ENCODE data around the gene RAPGEF1. TPM values are rescaled to one million over a fixed set of nuclear protein-coding genes. Genes with fewer than 3 reads are reported as not detected.
A peak's percentile ranks its signal among the peaks of the same experiment; 100 is the strongest.

The RAPGEF1 gene
- total and polyA plus RNA-seq, 12 donors, result 14.5 to 136 (median 49.1) TPM

- Histone ChIP-seq H3K27me3 (no peaks in the 10 kb centered on the region), H3K27ac (peak overlapping the region; percentile 18 to 95 (median 84)), H3K36me3 (replicated peaks in 1 of 2) (peaks cover 0 to 10% of the 10 kb centered on the region in 2 donors), H3K9me3 (replicated peaks in 1 of 3) (no peaks in the 10 kb centered on the region), H3K4me1 (replicated peaks in 1 of 2) (peaks cover 16 to 30% of the 10 kb centered on the region in 2 donors), H3K4me3 (no peak overlapping the region)
- intact Hi-C loops (cut with DNase I), result no loop called here
- 70 to 84% (median 77%) methylated on average over 7 to 15 of the region's 15 CpGs for WGBS, 4 donors
- no peak for TF ChIP-seq POLR2A (IDR thresholded peaks at IDR 0.05)
- TF ChIP-seq CTCF (IDR thresholded peaks at IDR 0.05), result no peak
- DNase-seq, result no peak
Measured at GRCh38 chr9:131630205-131630831, 109.6 kb downstream of the RAPGEF1 start.

GRCh38 chr9:131629825-131630204, 110.1 kb downstream of the RAPGEF1 start:
- Histone ChIP-seq H3K4me1 (replicated peaks in 1 of 2) (peaks cover 13 to 30% of the 10 kb centered on the region in 2 donors), H3K27me3 (no peaks in the 10 kb centered on the region), H3K27ac (peak overlapping the region; percentile 67 to 95 (median 84)), H3K4me3 (no peak overlapping the region), H3K9me3 (replicated peaks in 1 of 3) (no peaks in the 10 kb centered on the region), H3K36me3 (replicated peaks in 1 of 2) (peaks cover 0 to 14% of the 10 kb centered on the region in 2 donors)
- TF ChIP-seq POLR2A (IDR thresholded peaks at IDR 0.05) (peak in 1 of 2 donors; percentile 8), CTCF (IDR thresholded peaks at IDR 0.05) (no peak)
- 64 to 66% (median 65%) methylated on average over 2 to 4 of the region's 4 CpGs for WGBS, 4 donors
- intact Hi-C loops (cut with DNase I), result no loop called here
- peak in 4 of 7 donors; percentile 56 to 66 (median 60) for DNase-seq

- peak overlapping the region; percentile 75 to 95 (median 86) for H3K27ac ChIP-seq
- H3K4me3 ChIP-seq, result no peak overlapping the region
- H3K36me3 ChIP-seq (replicated peaks in 1 of 2), result peaks cover 0 to 18% of the 10 kb centered on the region in 2 donors
- peaks cover 11 to 33% of the 10 kb centered on the region in 2 donors for H3K4me1 ChIP-seq (replicated peaks in 1 of 2)
- no peaks in the 10 kb centered on the region for H3K27me3 ChIP-seq
- no peak for DNase-seq
- intact Hi-C loops (cut with DNase I), result no loop called here
- 81 to 98% (median 91%) methylated on average over 4 of the region's 4 CpGs for WGBS, 4 donors
- TF ChIP-seq POLR2A (IDR thresholded peaks at IDR 0.05), result no peak
- no peak for TF ChIP-seq CTCF (IDR thresholded peaks at IDR 0.05)
- no peaks in the 10 kb centered on the region for H3K9me3 ChIP-seq (replicated peaks in 1 of 3)
Measured at GRCh38 chr9:131629226-131629500, 110.7 kb downstream of the RAPGEF1 start.

GRCh38 chr9:131628459-131629225, 111.2 kb downstream of the RAPGEF1 start:
- 83 to 92% (median 89%) methylated on average over 18 to 19 of the region's 19 CpGs for WGBS, 4 donors
- TF ChIP-seq CTCF (IDR thresholded peaks at IDR 0.05) (no peak), POLR2A (IDR thresholded peaks at IDR 0.05) (no peak)

More at GRCh38 chr9:131628459-131629225, 111.2 kb downstream of the RAPGEF1 start:
- no peak overlapping the region for H3K4me3 ChIP-seq
- H3K27me3 ChIP-seq, result no peaks in the 10 kb centered on the region
- peaks cover 11 to 33% of the 10 kb centered on the region in 2 donors for H3K4me1 ChIP-seq (replicated peaks in 1 of 2)
- no peaks in the 10 kb centered on the region for H3K9me3 ChIP-seq (replicated peaks in 1 of 3)
- intact Hi-C loops (cut with DNase I), result no loop called here
- peaks cover 0 to 18% of the 10 kb centered on the region in 2 donors for H3K36me3 ChIP-seq (replicated peaks in 1 of 2)
- H3K27ac ChIP-seq, result peak overlapping the region; percentile 75 to 95 (median 86)
- no peak for DNase-seq
